A673 (cell line): ENCODE results near the gene PRR15. TPM values are rescaled to one million over a fixed set of nuclear protein-coding genes. Genes with fewer than 3 reads are reported as not detected.

Source experiments
- Bru-seq: library from RNA; stranded (reverse); fragments of 400-500 nt; gene quantifications from one replicate; lab custom pipeline; 2021; lab: Mats Ljungman, UMichigan
- BruChase-seq, 2 experiments: library from RNA; stranded (reverse); fragments of 400-500 nt; gene quantifications; one replicate each; lab custom pipeline; 2021; lab: Mats Ljungman, UMichigan
- BruUV-seq: library from RNA; stranded (reverse); fragments of 400-500 nt; replicated peaks from 2 replicates; lab custom pipeline; 2021; lab: Mats Ljungman, UMichigan
- CTCF ChIA-PET: fragments of 300-600 bp; sonication (Branson Sonifier 250); formaldehyde crosslinking; loops from one replicate; lab custom pipeline; 2022; ENCODE audit warnings: antibody characterized with exemption; lab: Charles Lee
- POLR2A ChIA-PET: fragments of 300-600 bp; sonication (Branson Sonifier 250); formaldehyde crosslinking; loops from one replicate; lab custom pipeline; 2022; ENCODE audit warnings: antibody characterized with exemption; ENCODE audit not compliant: low non-redundant PET; lab: Charles Lee
- DNase-seq: peaks from one replicate; pipeline ENCODE4 v3.0.0-alpha.2; 2015; ENCODE audit warnings: low spot score
- H3K27ac ChIP-seq: fragments of 200-600 bp; sonication (generic); 2 replicates; pipeline ENCODE4 v1.5.1; 2016; ENCODE audit warnings: mixed run types, low read depth, mild to moderate bottlenecking, mixed read lengths, antibody characterized with exemption, low read length; ENCODE audit not compliant: poor library complexity, severe bottlenecking
- H3K27me3 ChIP-seq: fragments of 200-600 bp; sonication (generic); replicated peaks from 2 replicates; pipeline ENCODE4 v1.6.1; 2017; ENCODE audit warnings: mixed run types, low read depth, mild to moderate bottlenecking, mixed read lengths, antibody characterized with exemption, low read length; ENCODE audit not compliant: insufficient read depth, poor library complexity
- H3K36me3 ChIP-seq: fragments of 200-600 bp; sonication (generic); 2 replicates; pipeline ENCODE4 v1.6.1; 2016; ENCODE audit warnings: mixed run types, mild to moderate bottlenecking, mixed read lengths, antibody characterized with exemption, low read length; ENCODE audit not compliant: insufficient read depth, poor library complexity, severe bottlenecking
- H3K4me1 ChIP-seq: fragments of 200-600 bp; sonication (generic); 2 replicates; pipeline ENCODE4 v1.6.1; 2017; ENCODE audit warnings: mixed run types, mild to moderate bottlenecking, mixed read lengths, antibody characterized with exemption, low read length; ENCODE audit not compliant: insufficient read depth, poor library complexity, severe bottlenecking
- H3K4me3 ChIP-seq: fragments of 200-600 bp; sonication (generic); 2 replicates; pipeline ENCODE4 v1.5.1; 2016; ENCODE audit warnings: low read depth, mixed run types, mild to moderate bottlenecking, mixed read lengths, low read length; ENCODE audit not compliant: poor library complexity, severe bottlenecking
- H3K9me3 ChIP-seq: fragments of 200-600 bp; sonication (generic); 2 replicates; pipeline ENCODE4 v1.6.1; 2016; ENCODE audit warnings: mixed run types, low read depth, mild to moderate bottlenecking, mixed read lengths, antibody characterized with exemption, low read length; ENCODE audit not compliant: poor library complexity, severe bottlenecking
- EZH2 ChIP-seq: fragments of 200-600 bp; sonication (generic); IDR thresholded peaks from 2 replicates; pipeline ENCODE4 v1.6.1; 2017; ENCODE audit warnings: borderline replicate concordance, low read depth, mild to moderate bottlenecking, mixed read lengths, antibody characterized with exemption, low read length; ENCODE audit not compliant: poor library complexity, severe bottlenecking
- intact Hi-C: fragments of 100-400 bp; cut with micrococcal nuclease; formaldehyde crosslinking; loops from one replicate; pipeline ENCODE4 v1.10.0; 2022; ENCODE audit not compliant: unreplicated experiment
- long read RNA-seq: library from polyadenylated mRNA; stranded (forward); transcript quantifications from one replicate; pipeline ENCODE4 v2.0.0, GENCODE V29; 2022
- total RNA-seq: library from RNA; stranded (reverse); gene quantifications from 2 replicates; pipeline ENCODE4 v1.2.3, GENCODE V29; 2021
- TF ChIP-seq, protein P1 (sequence below): fragments of 300-800, 200-600 bp; sonication (generic); conservative IDR thresholded peaks from 2 replicates; pipeline ENCODE4 v1.5.1; 2017; ENCODE audit warnings: low read depth, mild to moderate bottlenecking, antibody characterized with exemption, low read length, moderate library complexity, mixed read lengths

PRR15 gene
- 0.17 TPM in 1 of 2 replicates, not detected in the other for total RNA-seq
- percentile 23 among the genes with signal in this experiment for Bru-seq, nascent RNA
- BruChase-seq, experiment 1, labeled RNA remaining after a 2-hour chase: percentile 23 among the genes with signal in this experiment
- BruChase-seq, experiment 2, labeled RNA remaining after a 6-hour chase: percentile 14 among the genes with signal in this experiment
- long read RNA-seq: 0 reads

GRCh38 chr7:29563590-29564495 lies at the start of gene PRR15:
Gene PRR15 (plus strand): TSS chr7:29563835. CDS start chr7:29566330, 2,495 bp downstream.
- Histone ChIP-seq H3K36me3 (no peaks in the 10 kb centered on the region), H3K27me3 (peaks cover 71% of the 10 kb centered on the region), H3K4me3 (peak within 1 kb of the TSS; percentile 53), H3K9me3 (no peaks in the 10 kb centered on the region), H3K4me1 (peaks cover 16% of the 10 kb centered on the region), H3K27ac (no peak within 1 kb of the TSS)
- no TSS peak for BruUV-seq
- intact Hi-C loops: loop anchor here (5.0 kb wide), 1 partner anchor 642 kb away; no protein-coding TSS in a partner anchor
- POLR2A ChIA-PET: interaction anchor here (0.7 kb wide), 1 partner anchor 222 kb away, joined by 3 read pairs; no protein-coding TSS in a partner anchor
- CTCF ChIA-PET: no interaction called here
- no peak for TF ChIP-seq EZH2
- TF ChIP-seq, protein P1, sequence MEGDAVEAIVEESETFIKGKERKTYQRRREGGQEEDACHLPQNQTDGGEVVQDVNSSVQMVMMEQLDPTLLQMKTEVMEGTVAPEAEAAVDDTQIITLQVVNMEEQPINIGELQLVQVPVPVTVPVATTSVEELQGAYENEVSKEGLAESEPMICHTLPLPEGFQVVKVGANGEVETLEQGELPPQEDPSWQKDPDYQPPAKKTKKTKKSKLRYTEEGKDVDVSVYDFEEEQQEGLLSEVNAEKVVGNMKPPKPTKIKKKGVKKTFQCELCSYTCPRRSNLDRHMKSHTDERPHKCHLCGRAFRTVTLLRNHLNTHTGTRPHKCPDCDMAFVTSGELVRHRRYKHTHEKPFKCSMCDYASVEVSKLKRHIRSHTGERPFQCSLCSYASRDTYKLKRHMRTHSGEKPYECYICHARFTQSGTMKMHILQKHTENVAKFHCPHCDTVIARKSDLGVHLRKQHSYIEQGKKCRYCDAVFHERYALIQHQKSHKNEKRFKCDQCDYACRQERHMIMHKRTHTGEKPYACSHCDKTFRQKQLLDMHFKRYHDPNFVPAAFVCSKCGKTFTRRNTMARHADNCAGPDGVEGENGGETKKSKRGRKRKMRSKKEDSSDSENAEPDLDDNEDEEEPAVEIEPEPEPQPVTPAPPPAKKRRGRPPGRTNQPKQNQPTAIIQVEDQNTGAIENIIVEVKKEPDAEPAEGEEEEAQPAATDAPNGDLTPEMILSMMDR: no peak
- peak; percentile 27 for DNase-seq

DNA sequence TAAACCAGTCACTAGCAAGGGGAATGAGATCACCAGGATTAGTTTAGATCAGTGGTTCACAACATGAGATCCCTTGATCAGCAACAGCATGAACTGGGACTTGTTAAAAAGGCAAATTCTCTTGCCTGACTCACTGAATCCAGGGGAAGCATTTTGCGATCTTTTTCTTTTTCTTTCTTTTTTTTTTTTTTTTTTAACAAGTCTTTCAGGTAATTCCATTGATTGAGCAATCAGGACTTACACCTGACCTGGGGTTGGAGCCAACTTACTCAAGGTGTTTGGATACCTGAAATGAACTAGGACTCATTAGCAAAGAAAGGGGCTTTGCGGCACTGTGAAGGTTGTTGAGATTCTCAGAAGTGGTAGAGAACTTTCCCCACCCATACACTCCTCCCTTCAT lies 47.1 kb upstream of the PRR15 start:
- ChIA-PET CTCF (no interaction called here), POLR2A (no interaction called here)
- DNase-seq: no peak
- Histone ChIP-seq H3K4me1 (no peaks in the 10 kb centered on the region), H3K27me3 (no peaks in the 10 kb centered on the region), H3K36me3 (no peaks in the 10 kb centered on the region), H3K9me3 (peaks cover under 1% of the 10 kb centered on the region), H3K4me3 (no peak overlapping the region), H3K27ac (no peak overlapping the region)
- intact Hi-C loops: no loop called here
- TF ChIP-seq EZH2: no peak
- TF ChIP-seq, protein P1: no peak
- BruUV-seq: no TSS peak

GRCh38 chr7:29518616-29519015 lies 45.0 kb upstream of the PRR15 start:
- ChIA-PET POLR2A (no interaction called here), CTCF (no interaction called here)
- intact Hi-C loops: no loop called here
- H3K4me1 ChIP-seq: no peaks in the 10 kb centered on the region
- H3K27ac ChIP-seq: no peak overlapping the region
- H3K36me3 ChIP-seq: no peaks in the 10 kb centered on the region
- H3K9me3 ChIP-seq: peaks cover 7% of the 10 kb centered on the region
- TF ChIP-seq EZH2: no peak
- TF ChIP-seq, protein P1: no peak
- no TSS peak for BruUV-seq
- DNase-seq: no peak
- no peak overlapping the region for H3K4me3 ChIP-seq
- H3K27me3 ChIP-seq: no peaks in the 10 kb centered on the region
